ENCODE results near the gene HIGD2A.

The HIGD2A gene

GRCh38 chr5:176369934-176370711 lies 18.4 kb upstream of the HIGD2A start:
- no peak for DNase-seq (ENCODE audit: low read depth, low spot score)

DNA sequence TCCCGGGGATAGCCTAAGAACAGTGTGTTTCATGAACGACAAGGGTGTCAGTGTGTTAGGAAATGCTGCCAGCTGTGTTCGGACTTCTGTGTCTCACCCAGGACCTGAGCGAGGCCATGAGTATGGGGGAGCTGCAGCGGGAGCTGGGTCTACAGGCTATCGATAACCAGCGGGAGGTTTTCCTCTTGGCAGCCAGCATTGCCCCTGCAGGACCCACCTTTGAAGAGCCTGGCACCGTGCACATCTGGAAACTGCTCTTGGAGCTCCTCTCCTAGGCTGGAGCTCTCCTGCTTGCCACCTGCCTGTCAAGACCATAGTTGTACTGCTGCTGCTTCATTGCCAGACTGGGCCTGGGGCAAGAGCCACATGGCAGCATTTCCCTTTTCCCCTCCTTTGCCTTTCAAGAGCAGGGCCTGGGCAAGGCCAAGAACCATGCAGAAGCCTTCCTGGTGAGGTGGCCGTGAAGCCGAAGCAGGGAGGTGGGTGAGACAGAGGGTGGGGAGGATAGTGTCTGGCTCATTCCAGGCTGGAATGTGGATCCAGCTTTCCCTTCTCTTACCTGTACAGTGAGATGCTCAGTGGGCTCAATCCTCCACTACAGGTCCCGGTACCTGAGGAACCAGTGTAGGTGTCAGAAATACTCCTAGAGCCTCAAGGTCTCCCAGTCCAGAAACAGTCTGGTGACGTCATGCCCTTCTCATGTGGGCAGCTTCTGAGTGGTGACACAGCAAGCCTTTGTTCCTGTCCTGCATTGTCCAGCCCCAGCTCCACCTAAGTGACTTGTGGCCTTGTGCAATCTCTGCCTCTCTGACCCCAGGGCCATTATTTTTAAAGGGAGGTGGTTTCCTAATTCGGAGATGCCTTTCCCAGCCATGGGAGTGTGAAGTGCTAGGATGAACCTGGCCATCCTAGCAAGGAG lies 16.7 kb upstream of the HIGD2A start:
- no peak for DNase-seq (ENCODE audit: low read depth, low spot score)

- no peak for DNase-seq (ENCODE audit: low read depth, low spot score)
Observed at GRCh38 chr5:176373100-176373818, 15.3 kb upstream of the HIGD2A start.

DNA sequence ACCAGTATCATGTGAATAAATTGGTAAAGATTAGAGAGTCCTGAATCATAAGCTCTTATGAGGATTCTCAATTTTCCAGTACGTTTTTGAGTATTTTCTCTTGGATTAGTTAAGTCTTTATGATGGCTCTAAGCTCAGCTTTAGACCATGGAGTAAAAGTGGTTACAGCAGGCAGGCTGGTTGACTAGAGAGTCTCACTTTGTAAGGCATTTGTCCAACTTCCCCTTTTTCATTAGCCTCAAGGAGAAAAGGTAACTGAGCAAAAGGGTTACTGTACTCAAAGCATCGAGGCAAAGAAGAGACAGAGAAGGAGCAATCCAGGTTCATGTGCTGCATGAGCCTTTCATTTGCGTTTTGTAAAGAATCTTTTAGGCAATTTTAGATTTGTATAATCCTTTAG lies 8.7 kb upstream of the HIGD2A start:
- no peak for DNase-seq (ENCODE audit: low read depth, low spot score)

DNA sequence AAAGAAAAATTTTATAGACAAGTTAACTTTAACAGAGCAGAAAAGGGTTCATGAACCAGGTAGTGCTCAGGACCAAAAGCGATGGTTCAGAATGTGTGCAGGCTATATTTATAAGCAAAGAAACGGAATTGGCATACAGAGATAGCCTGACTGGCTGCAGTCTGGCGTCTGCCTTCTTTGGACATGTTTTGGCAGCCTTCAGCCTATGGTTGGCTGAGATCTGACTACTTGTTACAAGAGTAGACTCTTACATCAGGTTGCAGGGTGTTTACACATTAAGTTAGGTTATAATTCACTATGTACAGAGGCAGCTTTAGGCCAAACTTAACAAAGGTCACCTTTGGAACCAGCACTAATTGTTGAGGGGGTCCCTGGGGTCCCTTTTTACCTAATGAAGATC lies 7.1 kb upstream of the HIGD2A start:
- DNase-seq (ENCODE audit: low read depth, low spot score), result no peak

GRCh38 chr5:176381979-176382378 lies 6.6 kb upstream of the HIGD2A start:
- DNase-seq (ENCODE audit: low read depth, low spot score), result no peak

- no peak for DNase-seq (ENCODE audit: low read depth, low spot score)
Observed at GRCh38 chr5:176382721-176383120, 5.8 kb upstream of the HIGD2A start.

DNA sequence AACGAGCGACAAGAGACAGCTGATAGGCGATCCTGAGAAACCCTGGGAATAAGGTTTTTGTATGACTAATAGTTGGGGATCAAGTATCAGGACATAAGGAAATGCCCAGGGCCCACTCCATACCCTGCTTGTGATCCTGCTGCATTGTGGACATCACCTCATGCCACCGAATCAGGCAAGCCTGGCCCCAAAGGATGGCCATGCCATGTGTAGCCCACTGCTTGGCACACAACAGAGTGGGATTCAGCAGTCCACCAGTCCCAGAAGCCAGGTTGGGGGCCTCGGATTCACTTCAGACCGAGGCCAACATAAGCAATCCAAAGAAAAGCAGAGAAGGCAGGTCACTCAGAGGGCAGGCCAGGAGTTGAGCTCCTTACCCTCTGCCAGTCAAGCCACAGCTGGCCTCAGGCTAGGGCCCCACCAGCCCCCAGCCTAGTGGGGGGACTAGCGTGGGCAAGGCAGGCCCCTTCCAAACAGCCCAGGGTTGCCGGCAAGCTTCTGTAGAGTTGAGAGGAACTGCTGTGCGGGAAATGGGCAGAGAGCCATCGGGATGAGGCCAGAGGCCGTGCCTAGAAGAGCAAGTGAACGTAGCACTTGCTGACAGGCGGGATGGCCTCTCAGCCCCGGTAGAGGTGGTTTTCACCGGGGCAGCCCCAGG lies 5.2 kb upstream of the HIGD2A start:
- DNase-seq (ENCODE audit: low read depth, low spot score), result no peak

DNA sequence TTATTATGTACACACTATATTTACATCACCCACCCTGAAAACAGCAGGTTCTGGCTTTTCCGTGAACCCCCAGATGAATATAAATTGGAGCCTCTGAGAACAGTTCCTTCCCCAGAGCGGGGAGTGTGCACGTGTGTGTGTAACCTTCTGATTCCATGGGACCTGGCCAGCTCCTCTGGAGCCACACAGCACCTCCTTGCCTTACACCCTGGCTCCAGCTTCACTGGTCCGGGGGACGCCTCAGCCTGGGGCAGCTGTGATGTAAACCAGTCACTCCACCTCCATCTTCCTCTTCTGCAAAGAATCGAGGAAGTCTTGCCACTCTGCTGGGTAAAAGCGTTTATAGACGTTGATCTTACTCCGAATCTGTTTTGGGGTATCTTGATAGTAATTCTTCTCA lies 4.6 kb upstream of the HIGD2A start:
- no peak for DNase-seq (ENCODE audit: low read depth, low spot score)

- no peak for DNase-seq (ENCODE audit: low read depth, low spot score)
Observed at GRCh38 chr5:176384366-176384930, 4.1 kb upstream of the HIGD2A start.

- DNase-seq (ENCODE audit: low read depth, low spot score), result no peak
Observed at GRCh38 chr5:176384991-176385390, 3.6 kb upstream of the HIGD2A start.

- DNase-seq (ENCODE audit: low read depth, low spot score), result no peak
Observed at GRCh38 chr5:176386491-176386890, 2.1 kb upstream of the HIGD2A start.

DNA sequence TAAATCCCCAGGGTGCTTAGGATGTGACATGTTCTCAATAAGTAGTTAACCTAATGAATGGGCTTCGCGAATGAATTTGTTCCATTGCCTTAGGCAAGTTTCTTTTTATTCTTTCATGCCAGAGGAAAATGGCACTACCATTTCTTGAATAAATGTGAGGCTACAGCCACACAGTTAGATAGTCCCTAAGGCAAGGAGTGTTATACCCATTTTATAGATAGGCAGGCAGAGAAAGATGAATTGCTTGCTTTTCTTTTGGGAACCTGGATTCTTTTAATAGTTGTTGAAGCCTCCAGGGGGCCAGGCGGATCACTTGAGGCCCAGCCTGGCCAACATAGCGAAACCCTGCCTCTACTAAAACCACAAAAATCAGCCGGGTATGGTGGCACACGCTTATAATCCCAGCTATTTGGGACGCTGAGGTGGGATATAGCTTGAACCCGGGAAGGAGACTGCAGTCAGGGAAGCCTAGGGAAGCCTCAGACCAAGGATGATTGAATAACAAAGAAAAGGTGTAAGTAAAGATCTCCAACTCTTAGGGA lies 1.1 kb upstream of the HIGD2A start:
- no peak for DNase-seq (ENCODE audit: low read depth, low spot score)

DNA sequence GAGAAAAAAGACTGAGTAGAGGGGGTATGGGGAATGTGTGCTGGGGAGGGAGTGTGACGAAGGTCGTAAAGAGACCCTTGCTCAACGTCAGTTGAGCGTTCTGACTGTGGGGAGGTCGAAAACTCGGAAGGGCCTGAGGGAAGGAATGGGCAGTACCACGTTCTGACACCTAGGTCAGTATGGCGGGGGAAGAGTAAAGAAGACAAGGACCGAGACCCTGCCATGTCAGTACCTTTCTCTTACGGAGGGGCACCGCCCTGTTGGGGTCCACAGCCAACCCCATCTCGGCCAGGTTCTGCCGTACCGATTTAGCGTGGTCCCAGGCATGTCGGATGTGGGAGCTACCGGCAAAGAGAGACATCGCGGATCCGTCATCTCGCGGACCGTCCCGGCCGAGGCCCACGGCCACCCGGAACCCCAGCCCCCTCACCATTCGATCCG lies 528 bp upstream of the HIGD2A start:
- DNase-seq (ENCODE audit: low read depth, low spot score), result no peak

DNA sequence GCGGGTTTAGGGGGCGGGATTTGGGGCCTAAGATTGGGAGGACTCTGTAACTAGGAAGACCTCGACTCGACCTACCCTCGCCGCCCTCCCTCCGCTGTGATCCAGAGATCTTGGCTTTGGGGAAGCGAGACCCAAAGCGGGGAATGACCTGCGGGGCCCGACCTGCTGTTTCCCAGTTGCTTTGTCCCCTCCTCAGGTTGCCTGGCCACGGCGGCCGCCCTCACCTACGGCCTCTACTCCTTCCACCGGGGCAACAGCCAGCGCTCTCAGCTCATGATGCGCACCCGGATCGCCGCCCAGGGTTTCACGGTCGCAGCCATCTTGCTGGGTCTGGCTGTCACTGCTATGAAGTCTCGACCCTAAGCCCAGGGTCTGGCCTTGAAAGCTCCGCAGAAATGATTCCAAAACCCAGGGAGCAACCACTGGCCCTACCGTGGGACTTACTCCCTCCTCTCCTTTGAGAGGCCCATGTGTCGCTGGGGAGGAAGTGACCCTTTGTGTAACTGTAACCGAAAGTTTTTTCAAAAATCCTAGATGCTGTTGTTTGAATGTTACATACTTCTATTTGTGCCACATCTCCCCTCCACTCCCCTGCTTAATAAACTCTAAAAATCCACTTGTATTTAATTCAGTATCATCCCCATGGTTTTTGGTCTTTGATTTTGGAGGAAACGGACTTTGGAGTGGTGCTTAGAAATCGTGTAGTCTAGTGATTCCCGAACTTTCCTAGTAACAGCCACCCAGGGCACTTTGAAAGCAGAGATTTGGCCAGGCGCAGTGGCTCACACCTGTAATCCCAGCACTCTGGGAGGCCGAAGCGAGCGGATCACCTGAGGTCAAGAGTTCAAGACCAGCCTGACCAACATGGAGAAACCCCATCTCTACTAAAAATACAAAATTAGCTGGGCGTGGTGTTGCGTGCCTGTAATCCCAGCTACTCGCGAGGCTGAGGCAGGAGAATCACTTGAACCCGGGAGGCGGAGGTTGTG lies 878 bp downstream of the HIGD2A start:
- no peak for DNase-seq (ENCODE audit: low read depth, low spot score)

DNA sequence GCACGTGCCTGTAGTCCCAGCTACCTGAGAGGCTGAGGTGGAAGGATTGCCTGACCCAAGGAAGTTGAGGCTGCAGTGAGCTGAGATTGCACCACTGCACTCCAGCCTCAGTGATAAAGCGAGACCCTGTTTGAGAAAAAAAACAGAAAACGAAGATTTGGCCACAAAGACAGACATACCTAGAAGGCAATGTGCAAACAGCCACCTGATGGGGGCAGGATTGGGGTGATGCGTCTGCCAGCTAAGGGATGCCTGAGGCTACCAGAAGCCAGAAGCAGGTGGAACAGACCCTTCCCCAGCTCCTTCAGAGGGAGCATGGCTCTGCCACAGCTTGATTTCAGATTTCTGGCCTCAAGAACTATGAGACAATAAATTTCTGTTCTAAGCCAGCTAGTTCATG lies 2.9 kb downstream of the HIGD2A start:
- no peak for DNase-seq (ENCODE audit: low read depth, low spot score)

DNA sequence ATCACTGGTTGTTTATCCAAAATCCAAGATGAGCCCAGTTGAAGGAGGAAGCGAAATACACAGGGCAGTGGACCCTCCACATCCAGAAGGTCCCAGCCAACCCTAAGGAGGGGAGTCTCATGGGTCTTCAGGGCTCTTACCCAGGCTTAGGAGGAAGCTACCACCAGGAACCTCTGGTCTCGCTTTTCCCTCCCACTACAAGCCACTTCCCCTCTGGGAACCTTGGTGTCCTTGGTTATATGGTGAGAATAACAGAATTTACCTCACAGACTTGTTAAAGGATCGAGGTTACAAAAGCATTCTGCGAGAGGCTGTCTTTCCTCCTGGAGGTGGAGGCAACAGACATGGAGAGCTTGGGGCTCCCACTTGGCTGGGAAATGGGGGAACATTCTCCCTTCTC lies 3.4 kb downstream of the HIGD2A start:
- DNase-seq (ENCODE audit: low read depth, low spot score), result no peak

DNA sequence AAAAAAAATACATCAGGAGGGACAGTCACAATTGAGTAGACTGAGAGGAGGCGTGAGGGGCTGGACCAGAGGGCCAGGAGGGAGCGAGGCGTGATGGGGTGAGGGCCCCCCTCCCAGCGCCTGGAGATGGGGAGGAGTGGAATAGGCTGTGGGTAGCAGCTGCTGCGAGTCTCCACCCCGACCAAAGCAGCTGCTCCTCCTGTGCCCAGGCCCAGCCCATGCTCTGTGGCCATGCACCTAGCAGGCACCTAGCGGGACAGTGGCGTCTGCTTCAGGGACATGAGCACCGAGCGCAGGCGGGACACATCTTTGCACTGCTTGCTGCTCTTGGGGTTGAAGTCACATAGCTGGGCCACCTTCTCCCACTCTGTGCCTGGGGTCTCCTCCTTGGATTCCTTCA lies 4.0 kb downstream of the HIGD2A start:
- DNase-seq (ENCODE audit: low read depth, low spot score), result no peak

GRCh38 chr5:176394096-176394495 lies 5.5 kb downstream of the HIGD2A start:
- DNase-seq (ENCODE audit: low read depth, low spot score), result no peak
